Immature natural killer cell (primary cell): ENCODE data around the gene ELANE. TPM values are rescaled to one million over a fixed set of nuclear protein-coding genes. Genes with fewer than 3 reads are reported as not detected.
"Not testable (repeated sequence)": the region's sequence is repeated elsewhere in the genome, so short reads cannot be mapped to it uniquely, and the experiment has no call there.

Experiments
- DNase-seq, 3 donors: peaks; one replicate each; pipeline ENCODE4 v3.0.0; 2022; ENCODE audit warnings: mixed read lengths in 1 of 3
- H3K27ac Mint-ChIP-seq, 6 donors: one replicate each; pipeline ENCODE4 v1.8.0; 2020; ENCODE audit warnings: mixed read lengths in 6 of 6, mild to moderate bottlenecking in 5 of 6, inconsistent platforms in 4 of 6, moderate library complexity in 3 of 6
- H3K27me3 Mint-ChIP-seq, 3 donors: one replicate each; pipeline ENCODE4 v1.8.0; 2020 to 2021; ENCODE audit warnings: low read depth in 3 of 3, mild to moderate bottlenecking in 3 of 3, mixed read lengths in 3 of 3, moderate library complexity in 3 of 3, inconsistent platforms in 1 of 3
- H3K36me3 Mint-ChIP-seq, 3 donors: one replicate each; pipeline ENCODE4 v1.8.0; 2020; ENCODE audit warnings: mixed read lengths in 3 of 3, inconsistent platforms in 2 of 3, mild to moderate bottlenecking in 2 of 3
- H3K4me1 Mint-ChIP-seq, 2 donors: one replicate each; pipeline ENCODE4 v1.8.0; 2020; ENCODE audit warnings: inconsistent platforms in 2 of 2, mild to moderate bottlenecking in 2 of 2, mixed read lengths in 2 of 2, moderate library complexity in 1 of 2
- H3K4me3 Mint-ChIP-seq, 5 donors: one replicate each; pipeline ENCODE4 v1.8.0; 2020; ENCODE audit warnings: mild to moderate bottlenecking in 5 of 5, mixed read lengths in 5 of 5, inconsistent platforms in 3 of 5, moderate library complexity in 3 of 5
- H3K9me3 Mint-ChIP-seq, 6 donors: one replicate each; pipeline ENCODE4 v1.8.0; 2020; ENCODE audit warnings: mild to moderate bottlenecking in 6 of 6, mixed read lengths in 6 of 6, inconsistent platforms in 4 of 6, moderate library complexity in 3 of 6
- polyA plus RNA-seq, 3 donors: library from polyadenylated mRNA; unstranded; fragments of 300-500 nt; fragmentation: Illumina TruSeq; gene quantifications; one replicate each; pipeline ENCODE4 v1.2.3, GENCODE V29; 2021

Gene ELANE
- polyA plus RNA-seq, 3 donors from 2014 or later = not detected

DNA sequence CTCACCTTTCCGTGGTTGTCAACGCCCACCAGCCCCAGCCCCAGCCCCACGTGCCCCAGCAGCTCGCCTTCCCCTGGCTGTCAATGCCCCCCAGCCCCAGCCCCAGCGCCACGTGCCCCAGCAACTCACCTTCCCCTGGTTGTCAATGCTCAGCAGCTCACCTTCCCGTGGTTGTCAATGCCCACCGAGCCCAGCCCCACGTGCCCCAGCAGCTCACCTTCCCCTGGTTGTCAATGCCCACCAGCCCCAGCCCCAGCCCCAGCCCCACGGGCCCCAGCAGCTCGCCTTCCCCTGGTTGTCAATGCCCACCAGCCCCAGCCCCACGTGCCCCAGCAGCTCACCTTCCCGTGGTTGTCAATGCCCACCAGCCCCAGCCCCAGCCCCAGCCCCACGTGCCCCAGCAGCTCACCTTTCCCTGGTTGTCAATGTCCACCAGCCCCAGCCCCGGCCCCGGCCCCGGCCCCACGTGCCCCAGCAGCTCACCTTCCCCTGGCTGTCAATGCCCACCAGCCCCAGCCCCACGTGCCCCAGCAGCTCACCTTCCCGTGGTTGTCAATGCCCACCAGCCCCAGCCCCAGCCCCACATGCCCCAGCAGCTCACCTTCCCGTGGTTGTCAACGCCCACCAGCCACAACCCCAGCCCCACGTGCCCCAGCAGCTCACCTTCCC is 26.0 kb downstream of the ELANE start:
- not testable (repeated sequence) for H3K27me3 Mint-ChIP-seq, H3K4me1 Mint-ChIP-seq, H3K9me3 Mint-ChIP-seq, DNase-seq, H3K36me3 Mint-ChIP-seq, H3K4me3 Mint-ChIP-seq, H3K27ac Mint-ChIP-seq

- not testable (repeated sequence) for H3K4me3 Mint-ChIP-seq, H3K4me1 Mint-ChIP-seq, H3K9me3 Mint-ChIP-seq, H3K27me3 Mint-ChIP-seq, H3K36me3 Mint-ChIP-seq, DNase-seq
- H3K27ac Mint-ChIP-seq = peak overlapping the region in 1 of 6 donors; percentile 69
Measured at GRCh38 chr19:878751-879561, 26.9 kb downstream of the ELANE start.

DNA sequence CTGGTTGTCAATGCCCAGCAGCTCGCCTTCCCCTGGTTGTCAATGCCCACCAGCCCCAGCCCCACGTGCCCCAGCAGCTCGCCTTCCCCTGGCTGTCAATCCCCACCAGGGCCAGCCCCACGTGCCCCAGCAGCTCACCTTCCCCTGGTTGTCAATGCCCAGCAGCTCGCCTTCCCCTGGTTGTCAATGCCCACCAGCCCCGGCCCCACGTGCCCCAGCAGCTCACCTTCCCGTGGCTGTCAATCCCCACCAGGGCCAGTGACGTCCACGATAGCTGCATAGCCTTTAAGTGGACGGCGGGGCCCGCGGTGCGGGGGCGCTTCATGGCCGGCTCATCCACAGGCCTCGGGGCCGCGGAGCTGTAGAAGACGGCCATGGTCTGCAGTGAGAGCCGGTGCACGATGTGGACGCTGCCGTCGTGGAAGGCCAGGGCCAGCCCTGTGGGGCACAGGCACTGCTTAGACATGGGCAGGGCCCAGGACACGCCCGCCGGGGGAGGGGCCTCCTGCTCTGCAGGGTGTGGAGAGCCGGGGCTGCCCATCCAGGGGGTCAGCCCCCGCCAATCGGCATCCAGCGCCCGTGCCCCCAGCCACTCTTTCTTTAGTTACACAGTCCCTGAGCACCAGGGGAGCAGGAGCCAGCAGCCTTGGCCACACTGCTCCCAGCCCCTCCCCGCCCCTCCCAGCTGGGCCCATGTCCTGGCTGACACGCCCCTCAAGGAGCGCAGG is 27.8 kb downstream of the ELANE start:
- no peak for DNase-seq
- Mint-ChIP-seq H3K4me3 (no peak overlapping the region), H3K27ac (no peak overlapping the region), H3K36me3 (peaks cover 0 to 9% (median 0%) of the 10 kb centered on the region in 3 donors), H3K4me1 (no peaks in the 10 kb centered on the region), H3K27me3 (peaks cover 0 to 3% (median 0%) of the 10 kb centered on the region in 3 donors), H3K9me3 (no peaks in the 10 kb centered on the region)

DNA sequence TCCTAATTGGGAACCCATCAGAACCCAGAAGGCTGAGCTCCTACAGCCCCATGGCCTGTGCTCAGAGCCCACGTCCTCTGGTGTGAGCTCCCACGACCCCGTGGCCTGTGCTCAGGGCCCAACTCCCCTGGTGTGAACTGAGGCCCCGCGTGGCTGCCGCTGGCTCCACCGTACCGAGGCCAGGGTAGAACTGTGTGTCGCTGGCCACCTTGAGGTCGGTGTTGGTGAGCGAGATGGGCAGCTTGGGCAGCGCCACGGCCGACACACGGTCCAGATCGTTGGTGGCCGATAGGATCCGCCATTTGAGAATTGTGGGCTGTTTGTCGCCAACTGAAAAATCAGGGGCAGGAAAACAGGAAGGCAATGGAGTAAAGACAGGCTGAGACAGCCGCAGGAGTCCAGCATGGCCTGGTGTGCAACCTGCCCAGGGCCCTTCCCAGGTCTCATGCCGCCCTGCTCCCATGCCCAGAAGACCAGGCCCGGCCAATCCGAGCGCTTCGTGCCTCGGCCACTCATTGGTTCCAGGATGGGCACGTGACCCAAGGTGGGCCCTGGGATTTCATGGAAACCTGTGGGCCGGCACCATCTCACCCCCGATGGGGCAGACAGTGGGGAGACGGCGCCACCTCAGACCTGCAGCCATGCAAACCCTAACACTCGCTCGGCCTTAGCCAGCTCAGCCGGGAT is 29.4 kb downstream of the ELANE start:
- no peaks in the 10 kb centered on the region for H3K9me3 Mint-ChIP-seq
- no peaks in the 10 kb centered on the region for H3K4me1 Mint-ChIP-seq
- no peak for DNase-seq
- H3K27ac Mint-ChIP-seq = no peak overlapping the region
- H3K27me3 Mint-ChIP-seq = peaks cover 0 to 3% (median 0%) of the 10 kb centered on the region in 3 donors
- peaks cover 0 to 5% (median 0%) of the 10 kb centered on the region in 3 donors for H3K36me3 Mint-ChIP-seq
- no peak overlapping the region for H3K4me3 Mint-ChIP-seq

GRCh38 chr19:882871-883497 is 30.9 kb downstream of the ELANE start:
- H3K4me3 Mint-ChIP-seq = peak overlapping the region in 1 of 5 donors; percentile 18
- peaks cover 0 to 7% (median 0%) of the 10 kb centered on the region in 3 donors for H3K36me3 Mint-ChIP-seq
- no peaks in the 10 kb centered on the region for H3K4me1 Mint-ChIP-seq
- H3K9me3 Mint-ChIP-seq = no peaks in the 10 kb centered on the region
- no peak overlapping the region for H3K27ac Mint-ChIP-seq
- H3K27me3 Mint-ChIP-seq = peaks cover 0 to 5% (median 2%) of the 10 kb centered on the region in 3 donors
- DNase-seq = no peak

GRCh38 chr19:883661-884211 is 31.6 kb downstream of the ELANE start:
- Mint-ChIP-seq H3K4me3 (no peak overlapping the region), H3K27me3 (peaks cover 0 to 5% (median 2%) of the 10 kb centered on the region in 3 donors), H3K9me3 (no peaks in the 10 kb centered on the region), H3K4me1 (no peaks in the 10 kb centered on the region), H3K27ac (no peak overlapping the region), H3K36me3 (peaks cover 0 to 7% (median 0%) of the 10 kb centered on the region in 3 donors)
- DNase-seq = no peak

- Mint-ChIP-seq H3K27me3 (peaks cover 0 to 3% (median 2%) of the 10 kb centered on the region in 3 donors), H3K4me3 (no peak overlapping the region), H3K27ac (no peak overlapping the region), H3K4me1 (peaks cover 0 to 4% of the 10 kb centered on the region in 2 donors), H3K9me3 (no peaks in the 10 kb centered on the region), H3K36me3 (peaks cover 0 to 6% (median 0%) of the 10 kb centered on the region in 3 donors)
- no peak for DNase-seq
Measured at GRCh38 chr19:884420-885211, 32.5 kb downstream of the ELANE start.

DNA sequence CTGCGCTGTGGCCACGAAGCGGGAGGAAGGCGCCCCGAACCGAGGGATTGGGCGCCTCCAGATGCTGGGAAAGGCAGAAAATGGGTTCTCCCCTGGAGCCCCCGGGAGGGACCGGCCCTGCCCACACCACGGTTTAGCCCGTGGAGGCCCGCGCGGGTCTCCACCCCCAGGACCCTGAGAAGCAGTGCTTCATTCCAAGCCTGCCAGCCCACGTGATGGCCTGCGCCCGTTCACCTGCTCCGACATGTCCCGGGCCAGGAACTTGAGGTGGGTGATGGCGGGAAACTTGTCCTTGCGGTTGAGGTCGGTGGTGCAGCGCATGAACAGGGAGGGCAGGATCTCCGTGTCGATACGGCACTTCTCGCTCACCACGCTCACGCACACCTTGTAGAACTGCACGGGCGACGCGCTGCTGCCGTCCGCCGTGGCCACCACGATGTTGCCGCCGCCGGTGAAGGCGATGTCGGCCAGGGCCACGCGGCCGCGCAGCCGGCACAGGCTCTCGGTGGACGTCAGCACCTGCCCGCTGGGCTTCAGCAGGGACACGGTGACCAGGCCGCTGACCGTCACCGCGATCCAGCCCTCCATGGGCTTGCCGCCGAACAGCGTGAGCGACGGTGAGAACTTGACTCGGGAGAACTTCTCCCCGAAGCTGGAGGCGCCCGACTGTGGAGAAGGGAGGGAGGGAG is 33.6 kb downstream of the ELANE start:
- peaks cover 0 to 9% of the 10 kb centered on the region in 2 donors for H3K4me1 Mint-ChIP-seq
- peaks cover 0 to 3% (median 2%) of the 10 kb centered on the region in 3 donors for H3K27me3 Mint-ChIP-seq
- no peaks in the 10 kb centered on the region for H3K9me3 Mint-ChIP-seq
- no peak overlapping the region for H3K4me3 Mint-ChIP-seq
- peaks cover 0 to 6% (median 0%) of the 10 kb centered on the region in 3 donors for H3K36me3 Mint-ChIP-seq
- no peak for DNase-seq
- H3K27ac Mint-ChIP-seq = no peak overlapping the region

DNA sequence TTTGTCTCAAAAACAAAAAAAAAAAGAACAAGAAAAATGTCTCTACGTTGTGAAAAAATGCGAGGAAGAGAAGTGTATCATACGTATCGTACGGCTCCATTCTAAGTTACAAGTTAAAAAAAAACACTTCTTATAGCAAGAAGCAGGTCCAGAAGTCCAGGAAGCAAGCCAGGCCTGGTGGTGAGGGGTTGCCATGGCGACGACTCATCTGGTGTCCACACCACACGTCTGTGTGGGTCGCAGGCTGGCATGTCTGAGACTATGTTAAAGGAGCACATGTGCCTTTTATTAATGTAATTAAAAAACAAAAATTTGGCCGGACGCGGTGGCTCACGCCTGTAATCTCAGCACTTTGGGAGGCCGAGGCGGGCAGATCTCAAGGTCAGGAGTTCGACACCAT is 35.0 kb downstream of the ELANE start:
- Mint-ChIP-seq H3K36me3 (peaks cover 0 to 6% (median 0%) of the 10 kb centered on the region in 3 donors), H3K4me3 (peak overlapping the region in 1 of 5 donors; percentile 7), H3K27ac (peak overlapping the region in 3 of 6 donors; percentile 40 to 85 (median 65)), H3K27me3 (peaks cover 0 to 2% (median 1%) of the 10 kb centered on the region in 3 donors), H3K9me3 (no peaks in the 10 kb centered on the region), H3K4me1 (peaks cover 0 to 13% of the 10 kb centered on the region in 2 donors)
- no peak for DNase-seq

- Mint-ChIP-seq H3K27me3 (peaks cover 0 to 2% (median 1%) of the 10 kb centered on the region in 3 donors), H3K27ac (peak overlapping the region in 3 of 6 donors; percentile 40 to 91 (median 85)), H3K4me1 (peaks cover 0 to 16% of the 10 kb centered on the region in 2 donors), H3K36me3 (peaks cover 0 to 6% (median 0%) of the 10 kb centered on the region in 3 donors), H3K4me3 (peak overlapping the region in 1 of 5 donors; percentile 54), H3K9me3 (no peaks in the 10 kb centered on the region)
- no peak for DNase-seq
Measured at GRCh38 chr19:887599-887998, 35.5 kb downstream of the ELANE start.

GRCh38 chr19:888581-889385 is 36.7 kb downstream of the ELANE start:
- peak overlapping the region in 4 of 5 donors; percentile 53 to 76 (median 63) for H3K4me3 Mint-ChIP-seq
- peaks cover 0 to 6% (median 0%) of the 10 kb centered on the region in 3 donors for H3K36me3 Mint-ChIP-seq
- DNase-seq = peak in 2 of 3 donors; percentile 74 to 83
- H3K9me3 Mint-ChIP-seq = no peaks in the 10 kb centered on the region
- H3K27me3 Mint-ChIP-seq = peaks cover 7 to 10% (median 8%) of the 10 kb centered on the region in 3 donors
- H3K4me1 Mint-ChIP-seq = peaks cover 8 to 25% of the 10 kb centered on the region in 2 donors
- H3K27ac Mint-ChIP-seq = peak overlapping the region in 3 of 6 donors; percentile 85 to 93 (median 91)
